EH (cell line): ENCODE data around the gene TMEM44.
"Not testable (repeated sequence)": the region's sequence is repeated elsewhere in the genome, so short reads cannot be mapped to it uniquely, and the experiment has no call there.

ENCODE experiments used
- DNase-seq: peaks from one replicate; pipeline ENCODE4 v3.0.0-alpha.2; 2015; ENCODE audit warnings: low read depth

TMEM44 gene

GRCh38 chr3:194554473-194555123 lies 78.6 kb downstream of the TMEM44 start:
- DNase-seq, result peak; percentile 54

- DNase-seq, result no peak
Measured at GRCh38 chr3:194552327-194552949, 80.8 kb downstream of the TMEM44 start.

GRCh38 chr3:194549853-194550252 lies 83.4 kb downstream of the TMEM44 start:
- no peak for DNase-seq

GRCh38 chr3:194548346-194549321 lies 84.6 kb downstream of the TMEM44 start:
- DNase-seq, result no peak

GRCh38 chr3:194547042-194547441 lies 86.2 kb downstream of the TMEM44 start:
- no peak for DNase-seq

- not testable (repeated sequence) for DNase-seq
Measured at GRCh38 chr3:194545538-194545937, 87.7 kb downstream of the TMEM44 start.

- DNase-seq, result no peak
Measured at GRCh38 chr3:194543550-194543949, 89.7 kb downstream of the TMEM44 start.

- DNase-seq, result no peak
Measured at GRCh38 chr3:194541483-194541882, 91.7 kb downstream of the TMEM44 start.

GRCh38 chr3:194540274-194540905 lies 92.8 kb downstream of the TMEM44 start:
- no peak for DNase-seq

GRCh38 chr3:194539498-194539897 lies 93.7 kb downstream of the TMEM44 start:
- no peak for DNase-seq

GRCh38 chr3:194537732-194538247 lies 95.4 kb downstream of the TMEM44 start:
- peak; percentile 89 for DNase-seq
